H9 (cell line): ENCODE data around the gene AGBL4. TPM values are rescaled to one million over a fixed set of nuclear protein-coding genes. Genes with fewer than 3 reads are reported as not detected.
A peak's percentile ranks its signal among the peaks of the same experiment; 100 is the strongest.

ENCODE experiments used
- DNase-seq: peaks from one replicate; pipeline ENCODE4 v3.0.0-alpha.2; 2017
- H2AFZ ChIP-seq: one replicate; pipeline ENCODE4 v1.6.1; 2013; ENCODE audit warnings: mild to moderate bottlenecking, low read length, control low read depth, moderate library complexity
- H2AK5ac ChIP-seq: 2 replicates; pipeline ENCODE4 v1.6.1; 2013; ENCODE audit warnings: low read length, control low read depth, mixed read lengths; ENCODE audit not compliant: insufficient read length
- H2BK120ac ChIP-seq: one replicate; pipeline ENCODE4 v1.6.1; 2013; ENCODE audit warnings: low read depth, mild to moderate bottlenecking, low read length, control low read depth, inconsistent platforms; ENCODE audit not compliant: poor library complexity, severe bottlenecking
- H2BK12ac ChIP-seq: 2 replicates; pipeline ENCODE4 v1.6.1; 2013; ENCODE audit warnings: low read length, control low read depth, mixed read lengths, low read depth; ENCODE audit not compliant: insufficient read length
- H2BK15ac ChIP-seq: 2 replicates; pipeline ENCODE4 v1.6.1; 2013; ENCODE audit warnings: low read depth, low read length, control low read depth
- H2BK20ac ChIP-seq: one replicate; pipeline ENCODE4 v1.6.1; 2013; ENCODE audit warnings: low read depth, mild to moderate bottlenecking, low read length, control low read depth, inconsistent platforms; ENCODE audit not compliant: poor library complexity, severe bottlenecking
- H2BK5ac ChIP-seq: 2 replicates; pipeline ENCODE4 v1.6.1; 2013; ENCODE audit warnings: low read length, control low read depth, mixed read lengths; ENCODE audit not compliant: insufficient read length
- H3K14ac ChIP-seq: 2 replicates; pipeline ENCODE4 v1.6.1; 2013; ENCODE audit warnings: low read length, control low read depth; ENCODE audit not compliant: insufficient read depth
- H3K18ac ChIP-seq: 2 replicates; pipeline ENCODE4 v1.6.1; 2013; ENCODE audit warnings: low read depth, mild to moderate bottlenecking, mixed read lengths, low read length, control low read depth; ENCODE audit not compliant: insufficient read length
- H3K23ac ChIP-seq: 2 replicates; pipeline ENCODE4 v1.6.1; 2013; ENCODE audit warnings: low read length, control low read depth, mixed read lengths, low read depth; ENCODE audit not compliant: insufficient read length
- H3K23me2 ChIP-seq: 2 replicates; pipeline ENCODE4 v1.6.1; 2013; ENCODE audit warnings: low read depth, mild to moderate bottlenecking, mixed read lengths, low read length, control low read depth; ENCODE audit not compliant: insufficient read length, poor library complexity, severe bottlenecking
- H3K27ac ChIP-seq: 2 replicates; pipeline ENCODE4 v1.5.1; 2013; ENCODE audit warnings: low read length, control low read depth, mixed read lengths, low read depth; ENCODE audit not compliant: insufficient read length
- H3K27me3 ChIP-seq: 2 replicates; pipeline ENCODE4 v1.6.1; 2013; ENCODE audit warnings: low read length, control low read depth, inconsistent platforms; ENCODE audit not compliant: insufficient read depth
- H3K4ac ChIP-seq: 2 replicates; pipeline ENCODE4 v1.6.1; 2013; ENCODE audit warnings: low read depth, mild to moderate bottlenecking, control low read depth, inconsistent platforms, low read length, moderate library complexity
- H3K4me1 ChIP-seq: 2 replicates; pipeline ENCODE4 v1.6.1; 2013; ENCODE audit warnings: low read length, control low read depth, inconsistent platforms; ENCODE audit not compliant: insufficient read depth
- H3K4me2 ChIP-seq: 2 replicates; pipeline ENCODE4 v1.6.1; 2013; ENCODE audit warnings: low read length, control low read depth, mixed read lengths; ENCODE audit not compliant: insufficient read length, insufficient read depth
- H3K56ac ChIP-seq: 2 replicates; pipeline ENCODE4 v1.6.1; 2013; ENCODE audit warnings: low read depth, mild to moderate bottlenecking, mixed read lengths, low read length, control low read depth; ENCODE audit not compliant: insufficient read length
- H3K79me1 ChIP-seq: 2 replicates; pipeline ENCODE4 v1.6.1; 2013; ENCODE audit warnings: low read depth, mild to moderate bottlenecking, moderate library complexity, low read length, control low read depth, inconsistent platforms; ENCODE audit not compliant: insufficient read depth, poor library complexity, severe bottlenecking
- H3K79me2 ChIP-seq: 2 replicates; pipeline ENCODE4 v1.6.1; 2013; ENCODE audit warnings: low read length, control low read depth, inconsistent platforms; ENCODE audit not compliant: insufficient read depth
- H3K9ac ChIP-seq: 2 replicates; pipeline ENCODE4 v1.6.1; 2013; ENCODE audit warnings: low read length, control low read depth, mixed read lengths; ENCODE audit not compliant: insufficient read length; ENCODE audit errors: extremely low read depth
- H3K9me3 ChIP-seq: one replicate; pipeline ENCODE4 v1.6.1; 2013; ENCODE audit warnings: low read depth, low read length, inconsistent platforms; ENCODE audit not compliant: control insufficient read depth
- H3T11ph ChIP-seq: one replicate; pipeline ENCODE4 v1.6.1; 2013; ENCODE audit warnings: mild to moderate bottlenecking, low read length, control low read depth, inconsistent platforms
- H4K20me1 ChIP-seq: one replicate; pipeline ENCODE4 v1.6.1; 2013; ENCODE audit not compliant: control insufficient read depth, insufficient read length, insufficient read depth
- H4K5ac ChIP-seq: 2 replicates; pipeline ENCODE4 v1.6.1; 2013; ENCODE audit warnings: low read depth, mild to moderate bottlenecking, mixed read lengths, low read length, control low read depth; ENCODE audit not compliant: insufficient read length
- H4K8ac ChIP-seq: replicated peaks from 2 replicates; pipeline ENCODE4 v1.6.1; 2013; ENCODE audit warnings: low read length, control low read depth, mixed read lengths, low read depth; ENCODE audit not compliant: insufficient read length
- H4K91ac ChIP-seq: 2 replicates; pipeline ENCODE4 v1.6.1; 2013; ENCODE audit warnings: low read depth, mild to moderate bottlenecking, moderate library complexity, mixed read lengths, low read length, control low read depth; ENCODE audit not compliant: insufficient read length
- H3K27ac Mint-ChIP-seq, 3 experiments: 2 replicates in 2 of 3; 3 replicates in 1 of 3; pipeline ENCODE4 v1.8.0; 2020 to 2021; ENCODE audit warnings: mixed read lengths in 3 of 3, mild to moderate bottlenecking in 1 of 3, moderate library complexity in 1 of 3
- H3K27me3 Mint-ChIP-seq: 2 replicates; pipeline ENCODE4 v1.8.0; 2021; ENCODE audit warnings: low read depth, mild to moderate bottlenecking, moderate library complexity, mixed read lengths
- H3K36me3 Mint-ChIP-seq, 3 experiments: 2 replicates in 2 of 3; 3 replicates in 1 of 3; pipeline ENCODE4 v1.8.0; 2020 to 2021; ENCODE audit warnings: low read depth in 3 of 3, mixed read lengths in 3 of 3; ENCODE audit not compliant: insufficient read depth in 1 of 3
- H3K4me1 Mint-ChIP-seq, 2 experiments: 2 replicates each; pipeline ENCODE4 v1.8.0; 2020; ENCODE audit warnings: mixed read lengths in 2 of 2
- H3K4me3 Mint-ChIP-seq, 2 experiments: 2 replicates in 1 of 2; 3 replicates in 1 of 2; pipeline ENCODE4 v1.8.0; 2020 to 2021; ENCODE audit warnings: mild to moderate bottlenecking in 2 of 2, mixed read lengths in 2 of 2, moderate library complexity in 1 of 2
- H3K9me3 Mint-ChIP-seq, 2 experiments: 2 replicates in 1 of 2; 3 replicates in 1 of 2; pipeline ENCODE4 v1.8.0; 2020; ENCODE audit warnings: mild to moderate bottlenecking in 2 of 2, mixed read lengths in 2 of 2, moderate library complexity in 1 of 2
- WGBS: extraction: QIAGEN DNeasy Blood & Tissue Kit; methylation state at CpG from one replicate; pipeline ENCODE4 v1.1.7; 2013; ENCODE audit warnings: missing lambda C conversion rate, low lambda C conversion rate, mixed read lengths; ENCODE audit not compliant: insufficient read length; ENCODE audit errors: extremely low coverage; 5-methylcytosine and 5-hydroxymethylcytosine counted together
- total RNA-seq: library from RNA; stranded (reverse); gene quantifications from 2 replicates; pipeline ENCODE4 v1.2.1, GENCODE V29; 2021
- TF ChIP-seq, protein P1 (sequence below): fragments of 200-600 bp; sonication (generic); conservative IDR thresholded peaks from 3 replicates; pipeline ENCODE4 v1.8.0; 2021; ENCODE audit warnings: antibody characterized with exemption, mild to moderate bottlenecking

Gene AGBL4
- total RNA-seq, 1 experiment from 2014 or later = not detected

DNA sequence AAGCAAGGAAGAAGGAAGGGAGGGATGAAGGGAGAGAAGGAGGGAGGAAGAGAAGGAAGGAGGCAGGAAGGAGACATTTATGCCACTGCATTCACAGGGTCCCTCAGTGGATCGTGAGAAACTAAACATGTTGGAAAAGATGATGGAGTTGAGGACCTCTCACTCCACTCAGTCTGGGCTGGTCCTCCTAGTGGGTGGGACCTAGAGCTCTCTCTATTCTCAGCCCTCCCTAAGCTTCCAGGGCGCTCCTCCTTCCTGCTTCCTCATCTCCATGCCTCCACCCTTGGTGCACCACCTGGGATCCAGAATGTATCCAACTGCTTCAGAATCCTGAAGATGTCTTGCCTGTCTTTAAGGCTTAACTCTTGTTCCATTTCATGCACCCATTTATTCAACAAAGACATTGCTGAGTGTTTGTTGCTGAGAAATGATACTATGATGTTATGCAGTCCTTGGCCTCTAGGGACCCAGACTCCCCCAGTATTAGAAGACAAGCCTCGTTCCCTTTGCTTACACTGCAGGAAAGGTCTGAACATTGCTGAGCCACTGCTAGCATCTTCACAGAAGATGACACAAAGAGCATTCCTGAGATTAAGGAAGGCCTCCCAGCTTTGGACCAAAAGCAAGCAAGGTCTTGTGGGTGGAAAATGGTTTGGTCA is 1335.5 kb downstream of the AGBL4 start:
- Histone ChIP-seq H3K18ac (no peak overlapping the region), H2BK15ac (no peak overlapping the region), H2AK5ac (no peak overlapping the region), H3K9ac (no peak overlapping the region), H2BK120ac (no peak overlapping the region), H3K56ac (no peak overlapping the region), H4K91ac (no peak overlapping the region), H3K79me1 (no peaks in the 10 kb centered on the region), H2BK5ac (no peak overlapping the region), H2AFZ (no peak overlapping the region), H2BK20ac (no peak overlapping the region), H3K4me1 (no peaks in the 10 kb centered on the region), H4K5ac (no peak overlapping the region), H2BK12ac (no peak overlapping the region), H3T11ph (no peak overlapping the region), H3K9me3 (no peaks in the 10 kb centered on the region), H3K23me2 (no peaks in the 10 kb centered on the region), H3K79me2 (no peaks in the 10 kb centered on the region), H3K27me3 (no peaks in the 10 kb centered on the region), H3K14ac (no peak overlapping the region), H3K4me2 (no peak overlapping the region), H4K8ac (no peak overlapping the region), H4K20me1 (no peaks in the 10 kb centered on the region), H3K4ac (no peak overlapping the region), H3K27ac (no peak overlapping the region), H3K23ac (no peak overlapping the region)
- no peaks in the 10 kb centered on the region; a peak in 1 of 5 replicates for H3K9me3 Mint-ChIP-seq
- DNase-seq = no peak
- H3K27me3 Mint-ChIP-seq = peaks cover 5% of the 10 kb centered on the region; the same call in 1 of the 2 replicates
- no CpG with 5 or more reads among the region's 3 CpGs for WGBS
- H3K36me3 Mint-ChIP-seq = no peaks in the 10 kb centered on the region
- H3K27ac Mint-ChIP-seq = peak overlapping the region in 1 of 3 experiments; percentile 37; a peak in 1 of 7 replicates
- TF ChIP-seq, protein P1, sequence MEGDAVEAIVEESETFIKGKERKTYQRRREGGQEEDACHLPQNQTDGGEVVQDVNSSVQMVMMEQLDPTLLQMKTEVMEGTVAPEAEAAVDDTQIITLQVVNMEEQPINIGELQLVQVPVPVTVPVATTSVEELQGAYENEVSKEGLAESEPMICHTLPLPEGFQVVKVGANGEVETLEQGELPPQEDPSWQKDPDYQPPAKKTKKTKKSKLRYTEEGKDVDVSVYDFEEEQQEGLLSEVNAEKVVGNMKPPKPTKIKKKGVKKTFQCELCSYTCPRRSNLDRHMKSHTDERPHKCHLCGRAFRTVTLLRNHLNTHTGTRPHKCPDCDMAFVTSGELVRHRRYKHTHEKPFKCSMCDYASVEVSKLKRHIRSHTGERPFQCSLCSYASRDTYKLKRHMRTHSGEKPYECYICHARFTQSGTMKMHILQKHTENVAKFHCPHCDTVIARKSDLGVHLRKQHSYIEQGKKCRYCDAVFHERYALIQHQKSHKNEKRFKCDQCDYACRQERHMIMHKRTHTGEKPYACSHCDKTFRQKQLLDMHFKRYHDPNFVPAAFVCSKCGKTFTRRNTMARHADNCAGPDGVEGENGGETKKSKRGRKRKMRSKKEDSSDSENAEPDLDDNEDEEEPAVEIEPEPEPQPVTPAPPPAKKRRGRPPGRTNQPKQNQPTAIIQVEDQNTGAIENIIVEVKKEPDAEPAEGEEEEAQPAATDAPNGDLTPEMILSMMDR = peak; percentile 61
- no peak overlapping the region for H3K4me3 Mint-ChIP-seq
- peaks cover 0 to 12% of the 10 kb centered on the region in 2 experiments; a peak in 3 of 4 replicates for H3K4me1 Mint-ChIP-seq
